ENCODE measurements around the gene PAX7. TPM values are rescaled to one million over a fixed set of nuclear protein-coding genes. Genes with fewer than 3 reads are reported as not detected.

The PAX7 gene
- total and polyA plus RNA-seq, 9 of the 15 experiments (the other 6 are each of a cell fraction or from before 2014, with no cell fraction given): not detected

DNA sequence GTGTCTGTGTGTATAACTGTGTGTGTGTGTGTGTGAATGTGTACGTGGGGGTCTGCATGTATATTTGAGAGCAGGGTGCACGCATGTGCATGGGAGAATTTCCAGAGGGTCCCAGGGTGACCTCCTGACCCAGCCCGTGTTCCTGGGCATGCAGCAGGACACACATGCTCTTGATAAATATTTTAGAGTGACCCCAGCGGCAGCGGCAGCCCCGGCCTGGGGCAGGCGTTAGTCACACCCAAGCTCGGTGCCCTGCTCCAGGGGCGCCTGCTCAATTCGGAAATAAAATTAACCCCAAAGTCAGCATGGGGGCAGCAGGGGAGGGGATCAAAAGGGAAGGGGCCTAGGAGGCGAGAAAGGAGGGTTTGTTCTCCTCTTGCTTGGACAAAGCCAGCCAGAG lies 107.5 kb downstream of the PAX7 start:
- TF ChIP-seq TAF9B (IDR thresholded peaks at IDR 0.05; ENCODE audit: partially characterized antibody) (no peak), ZNF311 (CRISPR knock-in tag; IDR thresholded peaks at IDR 0.05) (no peak), C11orf30 (IDR thresholded peaks at IDR 0.05; ENCODE audit: low read depth) (no peak), DMBX1 (CRISPR knock-in tag; IDR thresholded peaks at IDR 0.05; ENCODE audit: borderline replicate concordance) (no peak), XRCC5 (IDR thresholded peaks at IDR 0.05; ENCODE audit: low read depth, low read length) (no peak), XRCC4 (IDR thresholded peaks at IDR 0.05; ENCODE audit: extremely low read depth, insufficient read depth, insufficient read length) (no peak), ZBED1 (IDR thresholded peaks at IDR 0.05) (no peak), RBM17 (IDR thresholded peaks at IDR 0.05; ENCODE audit: borderline replicate concordance, low read depth, low read length) (no peak), ZFX (CRISPR knock-in tag; IDR thresholded peaks at IDR 0.05) (no peak), THRAP3 (IDR thresholded peaks at IDR 0.05; ENCODE audit: borderline replicate concordance) (no peak)
- TF ChIP-seq, protein P1, sequence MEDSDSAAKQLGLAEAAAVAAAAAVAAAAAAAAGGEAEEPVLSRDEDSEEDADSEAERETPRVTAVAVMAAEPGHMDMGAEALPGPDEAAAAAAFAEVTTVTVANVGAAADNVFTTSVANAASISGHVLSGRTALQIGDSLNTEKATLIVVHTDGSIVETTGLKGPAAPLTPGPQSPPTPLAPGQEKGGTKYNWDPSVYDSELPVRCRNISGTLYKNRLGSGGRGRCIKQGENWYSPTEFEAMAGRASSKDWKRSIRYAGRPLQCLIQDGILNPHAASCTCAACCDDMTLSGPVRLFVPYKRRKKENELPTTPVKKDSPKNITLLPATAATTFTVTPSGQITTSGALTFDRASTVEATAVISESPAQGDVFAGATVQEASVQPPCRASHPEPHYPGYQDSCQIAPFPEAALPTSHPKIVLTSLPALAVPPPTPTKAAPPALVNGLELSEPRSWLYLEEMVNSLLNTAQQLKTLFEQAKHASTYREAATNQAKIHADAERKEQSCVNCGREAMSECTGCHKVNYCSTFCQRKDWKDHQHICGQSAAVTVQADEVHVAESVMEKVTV (CRISPR knock-in tag; IDR thresholded peaks at IDR 0.05): no peak
- TF ChIP-seq, protein P2, sequence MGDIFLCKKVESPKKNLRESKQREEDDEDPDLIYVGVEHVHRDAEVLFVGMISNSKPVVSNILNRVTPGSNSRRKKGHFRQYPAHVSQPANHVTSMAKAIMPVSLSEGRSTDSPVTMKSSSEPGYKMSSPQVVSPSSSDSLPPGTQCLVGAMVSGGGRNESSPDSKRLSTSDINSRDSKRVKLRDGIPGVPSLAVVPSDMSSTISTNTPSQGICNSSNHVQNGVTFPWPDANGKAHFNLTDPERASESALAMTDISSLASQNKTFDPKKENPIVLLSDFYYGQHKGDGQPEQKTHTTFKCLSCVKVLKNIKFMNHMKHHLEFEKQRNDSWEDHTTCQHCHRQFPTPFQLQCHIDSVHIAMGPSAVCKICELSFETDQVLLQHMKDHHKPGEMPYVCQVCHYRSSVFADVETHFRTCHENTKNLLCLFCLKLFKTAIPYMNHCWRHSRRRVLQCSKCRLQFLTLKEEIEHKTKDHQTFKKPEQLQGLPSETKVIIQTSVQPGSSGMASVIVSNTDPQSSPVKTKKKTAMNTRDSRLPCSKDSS (IDR thresholded peaks at IDR 0.05; ENCODE audit: low read depth, partially characterized antibody): no peak
- TF ChIP-seq, protein P3, sequence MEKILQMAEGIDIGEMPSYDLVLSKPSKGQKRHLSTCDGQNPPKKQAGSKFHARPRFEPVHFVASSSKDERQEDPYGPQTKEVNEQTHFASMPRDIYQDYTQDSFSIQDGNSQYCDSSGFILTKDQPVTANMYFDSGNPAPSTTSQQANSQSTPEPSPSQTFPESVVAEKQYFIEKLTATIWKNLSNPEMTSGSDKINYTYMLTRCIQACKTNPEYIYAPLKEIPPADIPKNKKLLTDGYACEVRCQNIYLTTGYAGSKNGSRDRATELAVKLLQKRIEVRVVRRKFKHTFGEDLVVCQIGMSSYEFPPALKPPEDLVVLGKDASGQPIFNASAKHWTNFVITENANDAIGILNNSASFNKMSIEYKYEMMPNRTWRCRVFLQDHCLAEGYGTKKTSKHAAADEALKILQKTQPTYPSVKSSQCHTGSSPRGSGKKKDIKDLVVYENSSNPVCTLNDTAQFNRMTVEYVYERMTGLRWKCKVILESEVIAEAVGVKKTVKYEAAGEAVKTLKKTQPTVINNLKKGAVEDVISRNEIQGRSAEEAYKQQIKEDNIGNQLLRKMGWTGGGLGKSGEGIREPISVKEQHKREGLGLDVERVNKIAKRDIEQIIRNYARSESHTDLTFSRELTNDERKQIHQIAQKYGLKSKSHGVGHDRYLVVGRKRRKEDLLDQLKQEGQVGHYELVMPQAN (IDR thresholded peaks at IDR 0.05; ENCODE audit: borderline replicate concordance): no peak
- TF ChIP-seq, protein P4, sequence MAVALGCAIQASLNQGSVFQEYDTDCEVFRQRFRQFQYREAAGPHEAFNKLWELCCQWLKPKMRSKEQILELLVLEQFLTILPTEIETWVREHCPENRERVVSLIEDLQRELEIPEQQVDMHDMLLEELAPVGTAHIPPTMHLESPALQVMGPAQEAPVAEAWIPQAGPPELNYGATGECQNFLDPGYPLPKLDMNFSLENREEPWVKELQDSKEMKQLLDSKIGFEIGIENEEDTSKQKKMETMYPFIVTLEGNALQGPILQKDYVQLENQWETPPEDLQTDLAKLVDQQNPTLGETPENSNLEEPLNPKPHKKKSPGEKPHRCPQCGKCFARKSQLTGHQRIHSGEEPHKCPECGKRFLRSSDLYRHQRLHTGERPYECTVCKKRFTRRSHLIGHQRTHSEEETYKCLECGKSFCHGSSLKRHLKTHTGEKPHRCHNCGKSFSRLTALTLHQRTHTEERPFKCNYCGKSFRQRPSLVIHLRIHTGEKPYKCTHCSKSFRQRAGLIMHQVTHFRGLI (CRISPR knock-in tag; IDR thresholded peaks at IDR 0.05): no peak
- in situ Hi-C loops (cut with MboI): no loop called here
- CTCF ChIA-PET (ENCODE audit: low intra/inter-chr PET ratio): no interaction called here
- DNase-seq (ENCODE audit: extremely low read depth in 1 of 4, low spot score in 3 of 4) (no peak), FAIRE-seq (no peak), ATAC-seq (no peak)
- Histone ChIP-seq H3K79me2 (ENCODE audit: control insufficient read depth, insufficient read depth, low read length) (no peaks in the 10 kb centered on the region), H3K9ac (ENCODE audit: insufficient read depth in 1 of 2, low read depth in 2 of 2, low read length in 2 of 2) (no peak overlapping the region), H3K9me1 (ENCODE audit: control insufficient read depth, insufficient read depth, low read length) (no peaks in the 10 kb centered on the region), H3K27me3 (ENCODE audit: control insufficient read depth in 2 of 2, insufficient read depth in 2 of 2, low read length in 2 of 2) (peaks cover 28 to 69% of the 10 kb centered on the region in 2 experiments; a peak in 4 of 5 replicates), H3K9me3 (replicated peaks; ENCODE audit: control insufficient read depth, insufficient read depth, low read depth, low read length) (no peaks in the 10 kb centered on the region), H2AFZ (ENCODE audit: low read depth, low read length) (no peak overlapping the region), H4K20me1 (replicated peaks; ENCODE audit: control insufficient read depth, insufficient read depth, low read length) (peaks cover 23% of the 10 kb centered on the region), H3K4me2 (ENCODE audit: insufficient read depth, low read length) (no peak overlapping the region), H3K27ac (ENCODE audit: extremely low read depth, low read depth, low read length) (no peak overlapping the region), H3K4me1 (replicated peaks in 1 of 2; ENCODE audit: control insufficient read depth in 2 of 2, insufficient read depth in 2 of 2, low read length in 2 of 2) (no peaks in the 10 kb centered on the region), H3K36me3 (ENCODE audit: control insufficient read depth, insufficient read depth, low read length) (no peaks in the 10 kb centered on the region), H3K4me3 (no peak overlapping the region)
- POLR2A ChIA-PET: interaction anchor here (0.6 kb wide), 1 partner anchor 16 kb away, joined by 3 read pairs; no protein-coding TSS in a partner anchor
- intact Hi-C loops (cut with micrococcal nuclease): no loop called here
- WGBS (ENCODE audit: insufficient coverage, low coverage, missing lambda C conversion rate): 1% methylated on average over 10 of the region's 11 CpGs
- no TSS peak for BruUV-seq (replicated peaks)
